Urothelium cell line (cell line): ENCODE data around the gene UBA3.

Source experiments
- DNase-seq: peaks from one replicate; pipeline ENCODE4 v3.0.0; 2011; ENCODE audit warnings: low spot score, mixed read lengths
- FAIRE-seq: peaks from 2 replicates; lab custom pipeline; 2011; peaks lifted over from hg19 to GRCh38; lab: Jason Lieb, UNC

The UBA3 gene

GRCh38 chr3:69079269-69080159, 651 bp downstream of the UBA3 start:
- DNase-seq, result peak; percentile 24
- FAIRE-seq, result no peak

- DNase-seq (no peak), FAIRE-seq (no peak)
These were observed 7.2 kb downstream of the UBA3 start for GRCh38 chr3:69072928-69073327.

- DNase-seq, result no peak
- FAIRE-seq, result no peak
These were observed 14.0 kb downstream of the UBA3 start for GRCh38 chr3:69066121-69066520.

GRCh38 chr3:69065318-69065964, 14.7 kb downstream of the UBA3 start:
- no peak for FAIRE-seq
- DNase-seq, result no peak

- FAIRE-seq (no peak), DNase-seq (no peak)
These were observed 16.5 kb downstream of the UBA3 start for GRCh38 chr3:69063636-69064035.

GRCh38 chr3:69059688-69060087, 20.5 kb downstream of the UBA3 start:
- no peak for FAIRE-seq
- no peak for DNase-seq

- no peak for DNase-seq
- FAIRE-seq, result no peak
These were observed 21.3 kb downstream of the UBA3 start for GRCh38 chr3:69058947-69059224.

- no peak for FAIRE-seq
- DNase-seq, result no peak
These were observed 21.8 kb downstream of the UBA3 start for GRCh38 chr3:69058180-69058946.

- no peak for DNase-seq
- no peak for FAIRE-seq
These were observed 27.7 kb downstream of the UBA3 start for GRCh38 chr3:69052472-69052898.

- peak; percentile 97 for DNase-seq
- peak; percentile 97 for FAIRE-seq
These were observed 28.3 kb downstream of the UBA3 start, which contains the start of gene TMF1 for GRCh38 chr3:69051756-69052471. Gene TMF1 (minus strand): TSS chr3:69052333. CDS start chr3:69052086, 247 bp downstream.

GRCh38 chr3:69048990-69049389, 31.2 kb downstream of the UBA3 start:
- FAIRE-seq, result no peak

GRCh38 chr3:69044608-69045007, 35.6 kb downstream of the UBA3 start:
- no peak for DNase-seq
- no peak for FAIRE-seq

More at GRCh38 chr3:69048990-69049389, 31.2 kb downstream of the UBA3 start:
- DNase-seq, result no peak

GRCh38 chr3:69033470-69033869, 46.7 kb downstream of the UBA3 start:
- DNase-seq (no peak), FAIRE-seq (no peak)

GRCh38 chr3:69032737-69033136, 47.4 kb downstream of the UBA3 start:
- DNase-seq (no peak), FAIRE-seq (no peak)

- FAIRE-seq (no peak), DNase-seq (no peak)
These were observed 48.0 kb downstream of the UBA3 start for GRCh38 chr3:69032142-69032541.

- DNase-seq (no peak), FAIRE-seq (no peak)
These were observed 48.5 kb downstream of the UBA3 start for GRCh38 chr3:69031635-69032034.

- no peak for DNase-seq
These were observed 59.3 kb downstream of the UBA3 start for GRCh38 chr3:69020857-69021256.

GRCh38 chr3:69020424-69020823, 59.7 kb downstream of the UBA3 start:
- FAIRE-seq (no peak), DNase-seq (no peak)

More at GRCh38 chr3:69020857-69021256, 59.3 kb downstream of the UBA3 start:
- FAIRE-seq, result no peak

- FAIRE-seq, result no peak
- DNase-seq, result no peak
These were observed 63.3 kb downstream of the UBA3 start for GRCh38 chr3:69016901-69017300.

GRCh38 chr3:69016102-69016501, 64.1 kb downstream of the UBA3 start:
- FAIRE-seq (no peak), DNase-seq (no peak)
